Measurements from ENCODE around the gene GPR107.

The GPR107 gene

DNA sequence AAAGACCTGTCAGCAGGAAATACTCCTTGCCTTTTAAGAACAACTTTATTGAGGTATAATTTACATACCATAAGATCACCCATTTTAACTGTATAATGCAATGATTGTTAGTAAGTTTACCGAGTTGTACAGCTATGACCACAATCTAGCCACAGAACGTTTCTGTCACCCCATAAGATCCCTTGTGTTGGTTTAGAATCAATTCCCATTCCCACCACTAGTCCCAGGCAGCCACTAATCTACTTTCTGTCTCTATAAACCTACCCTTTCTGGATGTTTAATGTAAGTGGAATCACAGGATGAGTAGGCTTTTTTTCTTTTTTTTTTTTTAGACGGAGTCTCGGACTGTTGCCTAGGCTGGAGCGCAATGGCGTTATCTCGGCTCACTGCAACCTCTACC lies 4.4 kb downstream of the GPR107 start:
- peak; percentile 13 for DNase-seq

- DNase-seq, result no peak
Measured at GRCh38 chr9:130058887-130059286, 5.2 kb downstream of the GPR107 start.

GRCh38 chr9:130060296-130060695 lies 6.6 kb downstream of the GPR107 start:
- no peak for DNase-seq

DNA sequence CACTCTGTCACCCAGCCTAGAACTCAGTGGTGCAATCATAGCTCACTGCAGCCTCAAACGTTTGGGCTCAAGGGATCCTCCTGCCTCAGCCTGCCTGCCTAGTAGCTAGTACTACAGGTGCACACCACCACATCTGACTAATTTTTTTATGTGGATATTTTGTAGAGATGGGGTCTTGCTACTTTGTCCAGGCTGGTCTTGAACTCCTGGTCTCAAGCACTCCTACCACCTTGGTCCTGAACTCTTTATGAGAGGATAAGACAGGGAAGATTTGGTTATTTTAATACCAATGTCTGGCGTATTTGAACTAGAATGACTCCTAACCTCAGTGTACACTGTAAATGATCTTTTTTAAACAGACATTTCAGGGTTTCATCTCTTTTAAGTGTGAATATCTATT lies 9.0 kb downstream of the GPR107 start:
- DNase-seq, result no peak

DNA sequence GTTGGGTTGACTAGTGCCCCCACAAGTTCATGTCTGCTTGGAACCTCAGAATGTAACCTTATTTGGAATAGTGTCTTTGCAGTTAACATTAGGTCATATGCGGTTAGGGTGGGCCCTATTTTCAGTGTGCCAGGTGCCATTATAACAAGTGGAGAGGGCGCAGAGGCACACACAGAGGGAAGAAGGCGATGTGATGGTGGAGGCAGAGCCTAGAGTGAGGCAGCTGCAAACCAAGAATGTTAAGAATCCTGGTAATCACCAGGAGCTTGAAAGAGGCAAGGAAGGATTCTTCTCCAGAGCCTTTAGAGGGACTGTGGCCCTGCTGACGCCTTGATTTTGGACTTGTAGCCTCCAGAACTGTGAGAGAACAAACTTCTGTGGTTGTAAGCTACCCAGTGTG lies 10.9 kb downstream of the GPR107 start:
- no peak for DNase-seq

DNA sequence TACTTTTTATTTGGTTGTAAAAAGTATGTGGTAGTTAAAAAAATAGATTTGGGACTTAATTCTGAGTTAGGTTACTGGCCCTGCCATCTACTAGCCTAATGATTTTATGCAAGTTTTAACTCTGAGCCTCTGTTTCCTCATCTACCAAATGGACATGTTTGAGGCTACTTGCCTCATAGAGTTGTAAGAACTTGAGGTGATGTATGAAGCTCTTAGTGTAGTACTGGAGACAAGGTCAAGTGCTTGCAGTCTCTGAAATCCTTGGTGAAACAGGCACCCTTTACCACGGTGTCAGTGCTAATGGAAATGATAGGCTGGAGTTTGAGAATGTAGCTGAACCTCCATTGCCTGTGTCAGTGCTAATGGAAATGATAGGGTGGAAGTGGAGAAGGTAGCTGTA lies 15.3 kb downstream of the GPR107 start:
- DNase-seq, result no peak

DNA sequence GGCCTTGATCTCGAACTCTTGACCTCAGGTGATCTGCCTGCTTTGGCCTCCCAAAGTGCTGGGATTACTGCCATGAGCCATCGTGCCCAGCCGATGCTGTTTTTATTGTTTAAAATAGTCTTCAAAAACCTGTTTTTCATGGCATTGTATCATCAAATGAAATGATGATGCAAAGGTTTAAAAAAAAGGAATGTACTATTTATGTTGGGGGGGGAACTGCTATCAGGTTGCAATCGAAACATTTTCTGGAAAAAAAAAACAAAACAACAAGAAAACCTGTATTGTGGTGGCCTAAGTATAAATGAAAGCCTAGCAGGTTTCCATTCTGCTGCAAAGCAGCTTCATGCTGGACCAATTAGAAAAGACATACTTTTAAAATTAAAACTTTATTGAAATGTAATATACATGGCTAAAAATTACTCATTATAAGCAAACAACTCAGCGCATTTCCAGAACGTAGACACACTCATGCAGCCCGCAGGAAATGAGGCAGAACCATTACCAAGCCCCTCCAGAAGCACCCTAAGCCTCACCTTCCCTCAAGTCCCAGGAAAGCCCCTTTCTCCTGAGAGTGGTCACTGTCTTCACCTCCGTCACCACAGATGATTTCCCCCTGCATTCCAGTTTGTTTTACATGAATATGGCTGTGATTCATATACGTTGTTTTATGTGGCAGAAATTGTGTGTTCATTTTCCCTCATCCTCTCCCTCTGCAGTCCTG lies 19.0 kb downstream of the GPR107 start:
- DNase-seq, result peak; percentile 3

DNA sequence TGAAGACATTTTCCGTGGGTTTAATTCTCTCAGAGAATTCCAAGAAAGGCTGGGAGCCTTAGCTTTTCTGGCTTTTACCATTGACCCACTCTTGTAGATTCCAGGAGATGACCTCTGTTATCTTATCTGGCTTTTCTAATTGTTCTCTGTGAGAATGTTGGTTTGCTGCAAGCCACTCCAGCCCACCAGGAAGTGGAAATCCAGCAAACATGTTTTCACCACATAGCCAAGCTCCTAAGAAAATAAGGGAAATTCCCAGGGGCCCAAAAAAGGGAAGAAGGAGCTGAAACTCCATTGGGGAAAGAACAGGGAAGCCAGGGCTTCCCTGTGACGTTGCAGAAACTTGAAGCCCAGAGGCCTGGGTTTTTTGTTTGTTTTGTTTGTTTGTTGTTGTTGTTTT lies 19.7 kb downstream of the GPR107 start:
- DNase-seq, result no peak

DNA sequence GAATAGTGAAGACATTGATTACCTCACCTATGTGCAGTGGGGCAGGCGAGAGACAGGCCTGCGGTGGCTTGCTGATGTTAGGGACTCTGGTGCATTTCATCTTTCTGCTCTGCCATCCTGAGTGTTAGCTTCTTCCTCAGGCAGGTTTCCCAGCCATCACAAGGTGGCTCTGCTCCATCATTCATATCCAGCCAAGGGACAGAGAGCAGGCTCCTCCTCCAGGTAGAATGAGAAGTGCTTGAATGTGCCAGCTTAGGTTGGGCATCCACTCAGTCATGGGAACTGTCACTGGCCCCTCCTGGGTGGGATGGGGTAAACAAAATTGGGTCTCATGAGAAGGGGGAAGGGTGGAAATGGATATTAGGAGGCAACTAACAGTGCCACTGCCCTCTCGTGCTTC lies 24.8 kb downstream of the GPR107 start:
- no peak for DNase-seq

DNA sequence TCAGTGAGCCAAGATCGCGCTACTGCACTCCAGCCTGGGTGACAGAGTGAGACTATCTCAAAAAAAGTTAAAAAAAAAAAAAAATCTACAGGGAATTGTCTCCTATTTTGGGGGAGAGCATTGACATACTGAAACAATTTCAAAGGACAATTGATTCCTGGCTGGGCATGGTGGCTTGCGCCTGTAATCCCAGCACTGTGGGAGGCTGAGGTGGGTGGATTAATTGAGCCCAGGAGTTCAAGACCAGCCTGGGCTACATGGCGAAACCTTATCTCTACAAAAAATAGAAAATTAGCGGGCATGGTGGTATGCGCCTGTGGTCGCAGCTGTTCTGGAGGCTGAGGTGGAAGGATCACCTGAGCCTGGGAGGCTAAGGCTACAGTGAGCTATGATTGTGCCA lies 30.6 kb downstream of the GPR107 start:
- DNase-seq, result no peak

DNA sequence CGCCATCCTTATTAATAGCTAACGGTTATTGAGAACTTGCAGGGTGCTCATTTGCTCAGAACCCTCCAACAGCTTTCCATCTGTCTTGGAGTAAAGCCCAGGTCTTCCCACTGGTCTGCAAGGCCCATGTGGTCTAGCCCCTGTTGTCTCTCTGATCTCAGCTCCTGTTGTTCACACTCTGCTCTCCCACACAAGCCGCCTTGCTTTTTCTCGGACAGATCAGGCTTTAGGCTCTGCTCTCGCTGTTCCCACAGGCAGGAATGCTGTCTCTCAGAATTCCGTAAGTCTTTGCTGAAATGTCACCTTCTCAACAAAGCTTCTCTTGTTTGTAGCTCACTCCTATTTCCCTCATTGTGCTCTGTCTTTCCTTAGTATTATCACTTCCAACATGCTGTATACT lies 34.3 kb downstream of the GPR107 start:
- no peak for DNase-seq

DNA sequence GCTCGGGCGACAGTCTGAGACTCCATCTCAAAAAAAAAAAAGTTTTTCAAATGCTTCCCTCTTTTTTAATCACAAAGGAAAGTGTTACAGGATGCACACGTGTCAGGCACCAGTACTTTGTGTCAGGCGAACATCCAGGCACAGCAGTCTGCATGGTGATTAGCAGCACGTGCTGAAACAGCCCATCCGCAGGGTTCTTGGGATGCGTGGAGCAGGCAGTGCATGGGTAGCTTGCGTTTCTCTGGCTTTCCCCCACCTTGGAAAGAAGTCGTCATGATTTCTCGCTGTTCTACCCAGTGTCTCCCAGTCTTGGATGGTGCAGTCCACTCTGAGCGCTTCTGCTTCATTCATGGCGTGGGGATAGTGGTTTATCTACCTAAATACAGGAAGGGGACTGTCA lies 35.4 kb downstream of the GPR107 start:
- DNase-seq, result no peak

DNA sequence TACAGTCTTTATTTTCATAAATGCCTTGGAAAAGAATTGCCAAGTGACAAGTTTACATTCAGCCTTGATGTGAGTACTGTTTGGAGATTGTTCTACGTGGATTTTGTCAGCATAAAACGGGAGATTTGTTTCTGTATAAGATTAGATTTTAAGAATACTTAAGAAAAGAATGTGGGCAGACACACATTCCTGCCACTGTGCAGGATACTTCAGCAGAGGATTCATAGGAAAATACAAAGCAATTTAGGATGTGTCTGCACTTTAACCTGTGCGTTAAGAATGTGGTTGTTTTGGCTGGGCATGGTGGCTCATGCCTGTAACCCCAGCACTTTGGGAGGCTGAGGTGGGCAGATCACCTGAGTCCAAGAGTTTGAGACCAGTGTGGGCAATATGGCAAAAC lies 37.2 kb downstream of the GPR107 start:
- DNase-seq, result no peak

- DNase-seq, result no peak
Measured at GRCh38 chr9:130092910-130093309, 39.2 kb downstream of the GPR107 start.

GRCh38 chr9:130095872-130096271 lies 42.2 kb downstream of the GPR107 start:
- no peak for DNase-seq

GRCh38 chr9:130100681-130101080 lies 47.0 kb downstream of the GPR107 start:
- DNase-seq, result no peak

GRCh38 chr9:130101915-130102314 lies 48.2 kb downstream of the GPR107 start:
- no peak for DNase-seq

DNA sequence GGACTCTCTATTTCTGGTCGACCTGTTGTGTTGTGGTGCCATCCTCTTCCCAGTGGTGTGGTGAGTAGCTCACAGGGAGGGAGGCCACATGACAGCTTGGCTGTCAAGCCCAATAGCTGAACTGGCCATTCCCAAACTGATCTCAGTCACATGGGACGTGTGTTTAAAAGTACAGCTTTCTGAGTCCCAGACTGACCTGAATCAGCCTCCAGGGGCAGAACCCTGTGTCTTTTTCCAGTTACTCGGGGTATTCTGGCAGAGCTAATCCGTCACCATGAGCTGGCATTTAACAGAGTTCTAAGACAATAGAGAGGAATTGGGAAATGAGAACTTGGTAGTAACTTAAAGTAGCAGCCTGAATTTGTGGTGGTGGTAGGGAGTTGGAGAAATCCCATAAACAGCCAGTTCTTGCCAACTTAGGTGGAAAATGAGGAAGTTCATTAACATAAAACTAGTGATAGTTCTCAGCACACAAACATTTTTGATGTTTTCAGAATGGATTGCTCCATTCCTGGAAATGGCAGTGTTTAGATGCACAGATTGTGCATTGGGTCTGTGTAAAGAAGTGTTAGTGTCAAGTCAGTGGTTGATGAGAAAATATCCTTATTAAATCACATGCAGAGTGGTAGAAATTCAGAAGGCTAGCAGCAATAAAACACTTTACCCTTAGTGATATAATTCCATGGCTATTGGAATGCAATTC lies 50.9 kb downstream of the GPR107 start:
- DNase-seq, result no peak

- DNase-seq, result no peak
Measured at GRCh38 chr9:130106860-130107233, 53.1 kb downstream of the GPR107 start.

GRCh38 chr9:130107234-130107861 lies 53.6 kb downstream of the GPR107 start:
- peak; percentile 91 for DNase-seq

DNA sequence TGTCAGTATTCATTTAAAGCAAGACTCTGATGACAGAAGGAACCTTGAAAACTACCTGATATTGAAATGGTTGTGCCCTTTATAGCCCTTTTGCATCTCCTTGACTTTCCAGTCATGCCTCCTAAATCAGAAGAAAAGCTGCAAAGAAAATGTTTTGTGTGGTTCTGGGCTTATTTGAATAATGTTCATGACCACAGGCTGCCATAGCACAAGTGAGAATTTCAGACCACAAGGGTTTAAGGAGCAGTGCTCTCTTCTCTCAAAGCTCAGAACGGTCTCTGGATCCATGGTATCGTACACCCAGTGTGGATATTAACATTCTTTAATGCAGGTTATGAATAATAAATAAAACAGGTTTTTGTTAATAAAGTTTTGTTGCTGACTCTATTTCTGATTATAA lies 54.2 kb downstream of the GPR107 start:
- DNase-seq, result no peak

DNA sequence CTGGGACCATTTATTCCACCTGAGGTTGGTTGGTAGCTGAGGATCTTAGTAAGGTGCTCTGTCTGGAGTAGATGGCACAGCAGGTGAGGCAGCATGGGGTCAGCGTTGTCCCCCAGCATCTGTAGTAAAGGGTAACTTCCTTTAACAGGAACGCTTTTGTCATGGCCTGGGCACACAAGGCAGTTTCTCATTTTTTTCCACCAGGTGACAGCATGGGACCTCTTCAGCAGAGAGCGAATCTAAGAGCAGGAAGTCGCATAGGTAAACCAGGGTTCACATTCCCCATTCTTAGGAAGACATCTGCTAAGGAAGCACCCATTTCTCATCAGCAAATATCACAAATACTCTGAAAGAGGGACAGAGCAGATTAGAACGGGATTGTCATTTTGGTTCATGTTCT lies 56.5 kb downstream of the GPR107 start:
- DNase-seq, result no peak

DNA sequence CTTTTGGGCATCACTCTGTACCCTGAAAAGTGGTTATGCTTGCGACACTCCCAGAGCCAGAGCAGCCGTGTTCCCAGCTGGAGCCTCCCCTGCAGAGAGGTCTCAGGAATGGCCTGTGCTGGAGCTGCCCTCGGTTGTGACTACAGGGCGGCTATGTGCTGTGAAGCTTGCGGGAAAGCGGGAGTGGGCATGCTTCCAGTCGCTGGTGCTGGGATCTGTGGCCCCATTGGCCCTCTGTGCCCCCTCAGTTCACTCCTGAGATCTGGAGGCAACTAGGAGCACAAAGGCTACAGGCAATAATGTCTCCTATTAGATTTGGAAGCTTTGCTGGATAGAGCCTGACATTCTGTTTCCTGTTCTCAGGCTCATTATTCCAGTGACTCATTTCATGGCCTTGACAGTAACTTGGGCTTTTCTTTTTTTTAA lies 56.9 kb downstream of the GPR107 start:
- DNase-seq, result no peak

- no peak for DNase-seq
Measured at GRCh38 chr9:130111786-130112537, 58.3 kb downstream of the GPR107 start.
